Endodermal cell (in vitro differentiated cells): Measurements from ENCODE around the gene ACOT9. TPM values are rescaled to one million over a fixed set of nuclear protein-coding genes. Genes with fewer than 3 reads are reported as not detected.

Source experiments
- DNase-seq: peaks from one replicate; pipeline ENCODE4 v3.0.0-alpha.2; 2017
- H3K27ac ChIP-seq: 2 replicates; pipeline ENCODE4 v1.5.1; 2013; ENCODE audit warnings: mild to moderate bottlenecking, low read depth, low read length, moderate library complexity
- H3K27me3 ChIP-seq: 2 replicates; pipeline ENCODE4 v1.6.1; 2013; ENCODE audit warnings: mild to moderate bottlenecking, low read length, moderate library complexity; ENCODE audit not compliant: insufficient read depth, control insufficient read depth, poor library complexity, severe bottlenecking
- H3K36me3 ChIP-seq: 2 replicates; pipeline ENCODE4 v1.7.0; 2013; ENCODE audit warnings: mild to moderate bottlenecking, low read length, moderate library complexity; ENCODE audit not compliant: control insufficient read depth, insufficient read depth
- H3K4me1 ChIP-seq: one replicate; pipeline ENCODE4 v1.7.0; 2013; ENCODE audit warnings: low read length; ENCODE audit not compliant: control insufficient read depth, insufficient read depth
- H3K4me3 ChIP-seq: 2 replicates; pipeline ENCODE4 v1.5.1; 2013; ENCODE audit warnings: mild to moderate bottlenecking, low read length, moderate library complexity
- H3K9ac ChIP-seq: 2 replicates; pipeline ENCODE4 v1.6.1; 2013; ENCODE audit warnings: mild to moderate bottlenecking, low read length, moderate library complexity; ENCODE audit not compliant: poor library complexity, severe bottlenecking; ENCODE audit errors: extremely low read depth
- H3K9me3 ChIP-seq: 2 replicates; pipeline ENCODE4 v1.6.1; 2013; ENCODE audit warnings: mild to moderate bottlenecking, low read length, moderate library complexity; ENCODE audit not compliant: control insufficient read depth
- H3K27ac Mint-ChIP-seq: 2 replicates; pipeline ENCODE4 v1.8.0; 2020; ENCODE audit warnings: mixed read lengths
- H3K27me3 Mint-ChIP-seq: 2 replicates; pipeline ENCODE4 v1.8.0; 2021; ENCODE audit warnings: mild to moderate bottlenecking, mixed read lengths; ENCODE audit not compliant: insufficient read depth
- H3K36me3 Mint-ChIP-seq: 2 replicates; pipeline ENCODE4 v1.8.0; 2020; ENCODE audit warnings: low read depth, mixed read lengths
- H3K4me1 Mint-ChIP-seq: 2 replicates; pipeline ENCODE4 v1.8.0; 2020; ENCODE audit warnings: mixed read lengths
- H3K4me3 Mint-ChIP-seq: 2 replicates; pipeline ENCODE4 v1.8.0; 2020; ENCODE audit warnings: mild to moderate bottlenecking, moderate library complexity, mixed read lengths
- H3K9me3 Mint-ChIP-seq: 2 replicates; pipeline ENCODE4 v1.8.0; 2020; ENCODE audit warnings: mild to moderate bottlenecking, mixed read lengths
- WGBS, 2 experiments: methylation state at CpG; one replicate each; pipeline versions ENCODE4 v1.1.5 to v1.1.7; 2013; ENCODE audit warnings: missing lambda C conversion rate in 2 of 2, mixed read lengths in 1 of 2; ENCODE audit not compliant: insufficient coverage in 1 of 2, insufficient read length in 1 of 2; 5-methylcytosine and 5-hydroxymethylcytosine counted together
- total RNA-seq, 2 donors: library from RNA; stranded (reverse); fragmentation: NEBNext Ultra II Directional in 1 of 2; extraction: Animal tissue kit (Norgen Biotek cat#: 25700) in 1 of 2; gene quantifications; 2 replicates in 1 of 2; 3 replicates in 1 of 2; pipeline ENCODE4 v1.2.1, GENCODE V29; 2021
- TF ChIP-seq, protein P1 (sequence below): fragments of 200-600 bp; sonication (generic); conservative IDR thresholded peaks from 2 replicates; pipeline ENCODE4 v1.5.0; 2021; ENCODE audit warnings: antibody characterized with exemption, mild to moderate bottlenecking

The ACOT9 gene
- total RNA-seq, 2 donors from 2014 or later = 34.6 to 58.4 TPM

DNA sequence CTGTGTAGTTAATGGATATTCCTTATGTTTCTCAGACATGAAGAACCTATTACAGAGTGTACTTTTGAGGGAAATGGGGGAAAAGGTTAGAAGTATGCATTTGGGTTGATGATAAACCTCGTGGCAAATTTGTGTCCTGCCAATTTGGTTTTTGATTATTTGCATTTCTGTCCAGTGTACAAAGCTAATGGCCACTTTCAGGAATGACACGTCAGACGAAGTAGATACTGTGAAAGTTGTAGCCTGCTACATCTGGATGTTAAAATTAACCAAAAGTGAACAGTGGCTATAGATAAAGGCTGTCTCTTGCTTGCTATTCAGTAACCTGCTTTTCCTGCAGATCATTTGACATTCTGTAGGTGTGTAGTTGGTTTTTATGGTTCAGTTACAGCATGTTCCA, 74.7 kb downstream of the ACOT9 start:
- Mint-ChIP-seq H3K9me3 (no peaks in the 10 kb centered on the region), H3K4me3 (peak overlapping the region; percentile 70), H3K4me1 (peaks cover 17% of the 10 kb centered on the region), H3K27ac (no peak overlapping the region), H3K27me3 (no peaks in the 10 kb centered on the region), H3K36me3 (peaks cover 22% of the 10 kb centered on the region)
- WGBS, 2 experiments = 37 to 46% methylated on average over 3 of the region's 3 CpGs
- Histone ChIP-seq H3K36me3 (peaks cover 6% of the 10 kb centered on the region), H3K4me1 (no peaks in the 10 kb centered on the region), H3K27ac (no peak overlapping the region), H3K9me3 (no peaks in the 10 kb centered on the region), H3K4me3 (peak overlapping the region; percentile 93), H3K27me3 (no peaks in the 10 kb centered on the region), H3K9ac (peak overlapping the region; percentile 68)
- TF ChIP-seq, protein P1, sequence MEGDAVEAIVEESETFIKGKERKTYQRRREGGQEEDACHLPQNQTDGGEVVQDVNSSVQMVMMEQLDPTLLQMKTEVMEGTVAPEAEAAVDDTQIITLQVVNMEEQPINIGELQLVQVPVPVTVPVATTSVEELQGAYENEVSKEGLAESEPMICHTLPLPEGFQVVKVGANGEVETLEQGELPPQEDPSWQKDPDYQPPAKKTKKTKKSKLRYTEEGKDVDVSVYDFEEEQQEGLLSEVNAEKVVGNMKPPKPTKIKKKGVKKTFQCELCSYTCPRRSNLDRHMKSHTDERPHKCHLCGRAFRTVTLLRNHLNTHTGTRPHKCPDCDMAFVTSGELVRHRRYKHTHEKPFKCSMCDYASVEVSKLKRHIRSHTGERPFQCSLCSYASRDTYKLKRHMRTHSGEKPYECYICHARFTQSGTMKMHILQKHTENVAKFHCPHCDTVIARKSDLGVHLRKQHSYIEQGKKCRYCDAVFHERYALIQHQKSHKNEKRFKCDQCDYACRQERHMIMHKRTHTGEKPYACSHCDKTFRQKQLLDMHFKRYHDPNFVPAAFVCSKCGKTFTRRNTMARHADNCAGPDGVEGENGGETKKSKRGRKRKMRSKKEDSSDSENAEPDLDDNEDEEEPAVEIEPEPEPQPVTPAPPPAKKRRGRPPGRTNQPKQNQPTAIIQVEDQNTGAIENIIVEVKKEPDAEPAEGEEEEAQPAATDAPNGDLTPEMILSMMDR = no peak
- DNase-seq = peak; percentile 15

GRCh38 chrX:23667239-23668177, 75.6 kb downstream of the ACOT9 start, which contains the start of gene PRDX4:
Gene PRDX4 (plus strand): TSS chrX:23667493. CDS start chrX:23667571, 78 bp downstream.
- TF ChIP-seq, protein P1 = no peak
- WGBS, 2 experiments = 1% methylated on average over 61 of the region's 73 CpGs; no CpG with 5 or more reads in 1 of the 2 experiments
- H3K9me3 ChIP-seq = no peaks in the 10 kb centered on the region
- H3K27me3 ChIP-seq = no peaks in the 10 kb centered on the region
- Mint-ChIP-seq H3K4me1 (peaks cover 17% of the 10 kb centered on the region), H3K4me3 (peak within 1 kb of the TSS; percentile 70), H3K27me3 (no peaks in the 10 kb centered on the region), H3K9me3 (no peaks in the 10 kb centered on the region), H3K27ac (peak within 1 kb of the TSS; percentile 89), H3K36me3 (peaks cover 20% of the 10 kb centered on the region)
- H3K27ac ChIP-seq = no peak within 1 kb of the TSS
- H3K4me1 ChIP-seq = no peaks in the 10 kb centered on the region
- H3K4me3 ChIP-seq = peak within 1 kb of the TSS; percentile 93
- H3K36me3 ChIP-seq = peaks cover 6% of the 10 kb centered on the region
- peak within 1 kb of the TSS; percentile 68 for H3K9ac ChIP-seq
- DNase-seq = peak; percentile 96

GRCh38 chrX:23666282-23666681, 76.8 kb downstream of the ACOT9 start:
- TF ChIP-seq, protein P1 = no peak
- Histone ChIP-seq H3K9ac (no peak overlapping the region), H3K9me3 (no peaks in the 10 kb centered on the region), H3K4me3 (no peak overlapping the region), H3K27ac (no peak overlapping the region), H3K27me3 (no peaks in the 10 kb centered on the region), H3K4me1 (no peaks in the 10 kb centered on the region), H3K36me3 (peaks cover 6% of the 10 kb centered on the region)
- 92 to 93% methylated on average over 3 to 15 of the region's 16 CpGs for WGBS, 2 experiments
- Mint-ChIP-seq H3K36me3 (peaks cover 8% of the 10 kb centered on the region), H3K4me1 (peaks cover 19% of the 10 kb centered on the region), H3K4me3 (no peak overlapping the region), H3K9me3 (no peaks in the 10 kb centered on the region), H3K27ac (no peak overlapping the region), H3K27me3 (no peaks in the 10 kb centered on the region)
- DNase-seq = peak; percentile 48
